Activated CD4-positive, alpha-beta memory T cell treated with anti-CD3 and anti-CD28 coated beads, Interleukin-2, amount 10 ng/mL, durations not matched to agents 7 days and 5 days (primary cell): Measurements from ENCODE around the gene A4GALT. TPM values are rescaled to one million over a fixed set of nuclear protein-coding genes. Genes with fewer than 3 reads are reported as not detected.

Experiments used
- CTCF ChIA-PET: fragments of 350-600 bp; sonication (Branson Sonifier 250); formaldehyde crosslinking; loops from one replicate; lab custom pipeline; 2021; ENCODE audit warnings: antibody characterized with exemption, inconsistent platforms; lab: Charles Lee
- POLR2A ChIA-PET: fragments of 350-600 bp; sonication (Branson Sonifier 250); formaldehyde crosslinking; loops from one replicate; lab custom pipeline; 2021; ENCODE audit warnings: antibody characterized with exemption; lab: Charles Lee
- DNase-seq: peaks from one replicate; pipeline ENCODE4 v3.0.0-alpha.2; 2020
- H3K27ac Mint-ChIP-seq: one replicate; pipeline ENCODE4 v1.8.0; 2021; ENCODE audit warnings: mild to moderate bottlenecking, mixed read lengths
- H3K27me3 Mint-ChIP-seq: one replicate; pipeline ENCODE4 v1.8.0; 2021; ENCODE audit warnings: mixed read lengths
- H3K36me3 Mint-ChIP-seq: one replicate; pipeline ENCODE4 v1.8.0; 2021; ENCODE audit warnings: low read depth, mixed read lengths
- H3K4me1 Mint-ChIP-seq: one replicate; pipeline ENCODE4 v1.8.0; 2021; ENCODE audit warnings: mixed read lengths
- H3K4me3 Mint-ChIP-seq: one replicate; pipeline ENCODE4 v1.8.0; 2021; ENCODE audit warnings: mild to moderate bottlenecking, mixed read lengths
- H3K9me3 Mint-ChIP-seq: one replicate; pipeline ENCODE4 v1.8.0; 2021; ENCODE audit warnings: mixed read lengths
- total RNA-seq, 2 experiments: library from RNA; stranded (reverse); gene quantifications; one replicate each; pipeline ENCODE4 v1.2.3, GENCODE V29; 2021

Gene A4GALT
- total RNA-seq, 2 experiments from 2014 or later: 0.58 to 0.63 TPM

DNA sequence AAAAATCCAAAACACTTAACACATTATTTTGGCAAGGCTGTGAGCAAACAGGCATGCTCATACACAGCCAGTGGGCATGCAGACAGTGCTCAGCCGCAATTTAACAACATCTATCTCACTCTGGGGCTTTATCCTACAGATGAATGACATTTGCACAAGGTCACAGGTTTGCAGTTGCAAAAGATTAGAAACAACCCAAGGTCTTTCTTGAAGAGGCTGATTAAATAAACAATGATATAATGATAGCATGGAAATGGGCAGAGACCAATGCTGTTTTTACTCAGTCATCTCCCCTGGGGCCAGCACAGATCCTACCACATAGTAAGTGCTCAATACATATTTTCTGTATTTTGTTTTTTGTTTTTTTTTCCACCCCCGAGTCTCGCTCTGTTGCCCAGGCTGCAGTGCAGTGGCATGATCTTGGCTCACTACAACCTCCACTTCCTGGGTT, 9.4 kb downstream of the A4GALT start:
- Mint-ChIP-seq H3K36me3 (no peaks in the 10 kb centered on the region), H3K4me1 (no peaks in the 10 kb centered on the region), H3K9me3 (peaks cover 4% of the 10 kb centered on the region), H3K27me3 (peaks cover 14% of the 10 kb centered on the region), H3K4me3 (no peak overlapping the region), H3K27ac (no peak overlapping the region)
- ChIA-PET POLR2A (no interaction called here), CTCF (no interaction called here)
- no peak for DNase-seq

- Mint-ChIP-seq H3K4me3 (no peak overlapping the region), H3K4me1 (no peaks in the 10 kb centered on the region)
- CTCF ChIA-PET: no interaction called here
Measured at GRCh38 chr22:42708417-42708816, 12.3 kb downstream of the A4GALT start.

GRCh38 chr22:42707496-42707895, 13.2 kb downstream of the A4GALT start:
- Mint-ChIP-seq H3K27me3 (peaks cover 9% of the 10 kb centered on the region), H3K27ac (no peak overlapping the region), H3K4me3 (no peak overlapping the region), H3K9me3 (peaks cover 4% of the 10 kb centered on the region), H3K36me3 (no peaks in the 10 kb centered on the region), H3K4me1 (no peaks in the 10 kb centered on the region)
- CTCF ChIA-PET: no interaction called here
- DNase-seq: no peak
- POLR2A ChIA-PET: no interaction called here

More at GRCh38 chr22:42708417-42708816, 12.3 kb downstream of the A4GALT start:
- Mint-ChIP-seq H3K9me3 (peaks cover 4% of the 10 kb centered on the region), H3K27ac (no peak overlapping the region), H3K36me3 (no peaks in the 10 kb centered on the region), H3K27me3 (peaks cover 14% of the 10 kb centered on the region)
- no peak for DNase-seq
- POLR2A ChIA-PET: no interaction called here

DNA sequence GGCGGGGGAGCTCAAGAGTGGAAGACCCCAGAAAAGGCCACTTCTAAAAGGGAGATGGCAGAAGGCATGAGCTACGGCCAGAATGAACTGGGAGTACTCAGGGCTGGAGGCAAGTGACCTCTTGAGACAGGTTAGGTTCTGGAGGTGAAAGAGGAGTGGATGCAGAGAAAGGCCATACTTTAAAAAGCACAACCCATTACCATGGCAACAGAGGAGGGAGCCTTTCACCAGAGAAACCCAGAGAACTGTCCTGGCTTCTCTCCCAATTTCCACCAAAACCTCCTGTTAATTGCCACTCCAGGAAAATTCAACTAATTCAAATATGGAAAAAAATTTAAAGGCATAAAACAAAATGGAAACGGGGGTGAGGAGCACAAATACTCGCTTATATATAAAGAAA, 15.8 kb downstream of the A4GALT start:
- Mint-ChIP-seq H3K27me3 (peaks cover 2% of the 10 kb centered on the region), H3K4me3 (no peak overlapping the region), H3K4me1 (no peaks in the 10 kb centered on the region), H3K9me3 (peaks cover 2% of the 10 kb centered on the region), H3K36me3 (no peaks in the 10 kb centered on the region), H3K27ac (no peak overlapping the region)
- ChIA-PET POLR2A (no interaction called here), CTCF (no interaction called here)
- DNase-seq: no peak

DNA sequence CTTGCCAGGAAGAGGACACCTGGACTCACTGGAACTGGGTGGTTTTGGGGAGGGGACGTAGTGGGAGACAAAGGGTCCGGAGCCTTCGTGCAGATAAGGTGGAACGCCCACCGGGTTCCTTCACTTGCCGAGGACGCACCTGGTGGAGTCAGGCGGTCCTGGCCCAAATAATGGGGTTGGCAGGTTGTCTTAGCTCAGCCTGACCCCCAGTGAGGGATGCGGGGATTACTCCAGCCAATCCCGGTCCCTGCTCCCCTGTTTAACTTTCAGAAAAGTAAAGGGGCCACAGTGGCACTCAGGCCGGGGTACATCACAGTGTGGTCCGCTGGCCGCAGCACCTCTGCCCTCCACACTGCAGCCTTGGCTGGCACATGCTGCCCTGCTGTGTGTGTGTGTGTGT, 18.0 kb downstream of the A4GALT start:
- no peaks in the 10 kb centered on the region for H3K9me3 Mint-ChIP-seq

DNA sequence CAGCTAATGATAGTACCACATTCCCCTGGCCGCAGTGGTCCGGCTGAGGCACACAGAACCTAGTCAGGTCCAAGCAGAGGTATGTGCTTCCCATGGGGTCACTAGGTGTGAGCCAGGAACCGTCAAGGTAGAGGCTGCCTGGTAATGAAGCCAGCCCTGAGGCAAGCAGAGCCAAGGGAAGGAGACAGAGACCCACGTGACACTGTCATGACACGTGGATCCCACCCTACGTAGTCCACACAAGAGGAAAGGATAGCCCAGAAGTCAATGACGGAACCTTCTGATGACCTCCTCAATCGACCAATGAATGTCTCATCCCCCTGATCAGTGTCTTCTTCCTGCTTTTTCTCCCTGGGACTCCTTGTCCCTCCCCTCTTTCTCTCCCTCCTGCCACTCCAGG, 19.0 kb downstream of the A4GALT start:
- ChIA-PET CTCF (no interaction called here), POLR2A (no interaction called here)
- H3K9me3 Mint-ChIP-seq: no peaks in the 10 kb centered on the region
- no peak overlapping the region for H3K4me3 Mint-ChIP-seq
- no peaks in the 10 kb centered on the region for H3K27me3 Mint-ChIP-seq
- H3K27ac Mint-ChIP-seq: no peak overlapping the region
- H3K36me3 Mint-ChIP-seq: no peaks in the 10 kb centered on the region
- H3K4me1 Mint-ChIP-seq: no peaks in the 10 kb centered on the region
- no peak for DNase-seq

More for the DNA sequence above, 18.0 kb downstream of the A4GALT start:
- Mint-ChIP-seq H3K4me1 (no peaks in the 10 kb centered on the region), H3K4me3 (no peak overlapping the region), H3K27me3 (peaks cover 2% of the 10 kb centered on the region), H3K27ac (no peak overlapping the region), H3K36me3 (no peaks in the 10 kb centered on the region)
- ChIA-PET CTCF (no interaction called here), POLR2A (no interaction called here)
- DNase-seq: no peak

DNA sequence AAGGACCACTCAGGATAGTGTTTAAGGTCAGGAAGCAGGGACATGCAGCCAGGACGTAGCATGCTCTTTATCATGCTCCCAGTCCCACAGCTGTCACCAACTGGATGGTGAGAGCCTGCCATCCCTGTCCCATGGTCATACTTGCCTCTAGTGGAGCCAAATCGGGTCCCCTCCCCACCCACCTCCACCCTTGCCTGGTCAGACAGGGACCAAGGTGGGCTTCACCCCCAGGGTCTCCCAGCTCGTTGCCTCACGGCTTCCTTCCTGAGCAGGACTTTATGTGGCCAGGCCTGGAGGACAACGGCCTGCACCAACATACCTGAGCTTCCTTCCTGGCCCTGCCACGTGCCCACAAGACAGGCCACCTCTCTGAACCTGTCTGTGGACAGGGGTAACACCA, 19.8 kb downstream of the A4GALT start:
- CTCF ChIA-PET: no interaction called here
- Mint-ChIP-seq H3K27ac (no peak overlapping the region), H3K4me3 (no peak overlapping the region), H3K36me3 (no peaks in the 10 kb centered on the region), H3K4me1 (no peaks in the 10 kb centered on the region), H3K9me3 (no peaks in the 10 kb centered on the region), H3K27me3 (no peaks in the 10 kb centered on the region)
- no peak for DNase-seq
- POLR2A ChIA-PET: no interaction called here

GRCh38 chr22:42700355-42700754, 20.3 kb downstream of the A4GALT start:
- CTCF ChIA-PET: no interaction called here
- Mint-ChIP-seq H3K27me3 (no peaks in the 10 kb centered on the region), H3K4me1 (no peaks in the 10 kb centered on the region), H3K27ac (no peak overlapping the region), H3K4me3 (no peak overlapping the region), H3K36me3 (no peaks in the 10 kb centered on the region), H3K9me3 (no peaks in the 10 kb centered on the region)
- no peak for DNase-seq
- POLR2A ChIA-PET: no interaction called here

DNA sequence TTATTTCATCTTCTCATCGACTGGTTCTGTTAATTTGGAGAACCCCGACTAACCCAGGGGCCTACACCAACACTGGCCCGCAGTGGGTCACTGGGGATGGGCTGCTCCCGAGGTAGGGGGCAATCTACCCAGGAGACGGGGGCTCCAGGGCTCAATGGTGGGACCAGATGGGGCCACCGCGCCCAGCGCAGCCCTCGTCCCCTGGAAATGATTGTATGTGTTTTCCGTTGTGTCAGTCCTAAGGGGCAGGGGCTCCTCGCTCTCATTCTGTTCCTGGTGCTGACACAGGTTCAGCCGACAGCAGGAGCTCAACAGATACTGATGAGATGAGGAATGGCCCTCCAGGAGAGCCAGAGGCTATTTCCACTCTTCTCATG, 20.7 kb downstream of the A4GALT start:
- Mint-ChIP-seq H3K9me3 (no peaks in the 10 kb centered on the region), H3K4me3 (no peak overlapping the region), H3K4me1 (no peaks in the 10 kb centered on the region), H3K36me3 (no peaks in the 10 kb centered on the region), H3K27ac (no peak overlapping the region), H3K27me3 (no peaks in the 10 kb centered on the region)
- no peak for DNase-seq
- ChIA-PET CTCF (no interaction called here), POLR2A (no interaction called here)

DNA sequence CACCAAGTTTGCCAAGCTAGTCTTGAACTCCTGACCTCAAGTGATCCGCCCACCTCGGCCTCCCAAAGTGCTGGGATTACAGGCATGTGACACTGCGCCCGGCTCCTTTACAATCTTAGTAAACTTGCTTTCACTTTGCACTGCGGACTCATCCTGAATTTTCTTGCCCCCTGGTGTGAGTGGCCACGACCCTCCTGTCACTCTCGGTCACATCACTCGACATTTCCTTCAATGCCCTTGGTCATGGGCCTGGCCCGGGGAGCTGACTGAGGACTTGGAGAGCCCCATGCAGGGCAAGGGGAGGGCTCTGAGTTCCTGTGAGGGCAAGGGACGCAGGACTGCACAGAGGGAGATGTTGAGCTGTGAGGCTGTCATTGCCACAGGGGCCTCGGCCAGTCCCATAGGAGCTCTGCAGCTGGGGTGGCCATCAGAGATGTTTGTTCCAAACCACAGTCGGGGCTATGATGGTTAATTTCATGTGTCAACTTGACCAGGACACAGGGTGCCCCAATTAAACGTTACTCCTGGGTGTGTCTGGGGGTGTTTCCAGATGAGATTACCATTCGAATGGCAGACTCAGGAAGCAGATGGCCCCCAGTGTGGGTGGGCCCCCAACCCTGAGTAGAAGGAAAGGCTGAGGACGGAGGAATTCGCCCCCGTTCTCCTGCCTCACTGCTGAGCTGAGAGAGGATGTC, 21.2 kb downstream of the A4GALT start:
- ChIA-PET POLR2A (no interaction called here), CTCF (no interaction called here)
- Mint-ChIP-seq H3K4me3 (no peak overlapping the region), H3K36me3 (no peaks in the 10 kb centered on the region), H3K27ac (no peak overlapping the region), H3K9me3 (no peaks in the 10 kb centered on the region), H3K4me1 (no peaks in the 10 kb centered on the region), H3K27me3 (no peaks in the 10 kb centered on the region)
- no peak for DNase-seq

GRCh38 chr22:42697542-42698013, 23.1 kb downstream of the A4GALT start:
- CTCF ChIA-PET: interaction anchor here (0.6 kb wide), 1 partner anchor 30 kb away, joined by 3 read pairs; no protein-coding TSS in a partner anchor
- POLR2A ChIA-PET: no interaction called here
- no peak for DNase-seq

GRCh38 chr22:42696331-42696967, 24.2 kb downstream of the A4GALT start:
- no peak overlapping the region for H3K4me3 Mint-ChIP-seq
- H3K27ac Mint-ChIP-seq: no peak overlapping the region
- no peaks in the 10 kb centered on the region for H3K27me3 Mint-ChIP-seq
- no peaks in the 10 kb centered on the region for H3K36me3 Mint-ChIP-seq
- no peaks in the 10 kb centered on the region for H3K4me1 Mint-ChIP-seq
- ChIA-PET CTCF (interaction anchor here (0.5 kb wide), 1 partner anchor 86 kb away, joined by 4 read pairs; no protein-coding TSS in a partner anchor), POLR2A (no interaction called here)
- H3K9me3 Mint-ChIP-seq: no peaks in the 10 kb centered on the region
- DNase-seq: no peak

More at GRCh38 chr22:42697542-42698013, 23.1 kb downstream of the A4GALT start:
- H3K4me1 Mint-ChIP-seq: no peaks in the 10 kb centered on the region
- no peak overlapping the region for H3K4me3 Mint-ChIP-seq
- H3K9me3 Mint-ChIP-seq: no peaks in the 10 kb centered on the region
- H3K27ac Mint-ChIP-seq: no peak overlapping the region
- H3K36me3 Mint-ChIP-seq: no peaks in the 10 kb centered on the region
- no peaks in the 10 kb centered on the region for H3K27me3 Mint-ChIP-seq

DNA sequence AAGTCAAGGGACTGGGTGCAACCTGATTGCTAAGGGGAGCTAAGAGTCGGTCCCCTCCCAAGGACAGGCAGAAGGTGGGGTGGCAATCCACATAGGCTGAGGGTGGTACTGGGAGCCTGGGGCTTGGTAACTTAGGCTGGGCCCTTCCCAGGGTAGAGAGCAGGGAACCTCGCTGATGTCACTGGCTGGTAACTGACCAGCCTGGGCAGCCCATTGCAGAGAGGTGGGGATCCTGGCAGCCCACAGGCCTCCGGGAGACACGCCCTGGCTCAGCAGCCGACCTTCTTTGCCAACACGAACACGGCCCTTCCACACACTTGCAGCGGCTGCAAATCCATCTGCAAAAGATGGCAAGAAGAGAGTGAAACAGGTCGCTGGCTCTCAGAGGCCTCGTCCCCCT, 25.4 kb downstream of the A4GALT start:
- Mint-ChIP-seq H3K27me3 (no peaks in the 10 kb centered on the region), H3K36me3 (no peaks in the 10 kb centered on the region), H3K9me3 (no peaks in the 10 kb centered on the region), H3K27ac (no peak overlapping the region), H3K4me1 (no peaks in the 10 kb centered on the region), H3K4me3 (no peak overlapping the region)
- DNase-seq: no peak
- POLR2A ChIA-PET: no interaction called here
- CTCF ChIA-PET: no interaction called here
